Glutamatergic neuron (in vitro differentiated cells): ENCODE data around the gene YIF1B. TPM values are rescaled to one million over a fixed set of nuclear protein-coding genes. Genes with fewer than 3 reads are reported as not detected.
A peak's percentile ranks its signal among the peaks of the same experiment; 100 is the strongest.

ENCODE experiments used
- DNase-seq: peaks from one replicate; pipeline ENCODE4 v3.0.0; 2022
- H3K27ac Mint-ChIP-seq: one replicate; pipeline ENCODE4 v1.8.0; 2020; ENCODE audit warnings: mild to moderate bottlenecking, mixed read lengths, inconsistent platforms; ENCODE audit not compliant: unreplicated experiment
- H3K27me3 Mint-ChIP-seq: one replicate; pipeline ENCODE4 v1.8.0; 2020; ENCODE audit warnings: mild to moderate bottlenecking, moderate library complexity, mixed read lengths, inconsistent platforms; ENCODE audit not compliant: unreplicated experiment
- H3K36me3 Mint-ChIP-seq: one replicate; pipeline ENCODE4 v1.8.0; 2020; ENCODE audit warnings: mild to moderate bottlenecking, mixed read lengths, inconsistent platforms; ENCODE audit not compliant: unreplicated experiment
- H3K4me1 Mint-ChIP-seq: one replicate; pipeline ENCODE4 v1.8.0; 2020; ENCODE audit warnings: mild to moderate bottlenecking, low read depth, mixed read lengths, inconsistent platforms; ENCODE audit not compliant: unreplicated experiment
- H3K4me3 Mint-ChIP-seq: one replicate; pipeline ENCODE4 v1.8.0; 2020; ENCODE audit warnings: mild to moderate bottlenecking, mixed read lengths, inconsistent platforms; ENCODE audit not compliant: unreplicated experiment
- H3K9me3 Mint-ChIP-seq: one replicate; pipeline ENCODE4 v1.8.0; 2020; ENCODE audit warnings: mild to moderate bottlenecking, moderate library complexity, mixed read lengths, inconsistent platforms; ENCODE audit not compliant: unreplicated experiment
- total RNA-seq: library from RNA; stranded (reverse); fragmentation: NEBNext Ultra II Directional; extraction: Animal tissue kit (Norgen Biotek cat#: 25700); gene quantifications from one replicate; pipeline ENCODE4 v1.2.1, GENCODE V29; 2021; ENCODE audit not compliant: unreplicated experiment
- TF ChIP-seq, protein P1 (sequence below): fragments of 200-600 bp; sonication (generic); IDR thresholded peaks from one replicate; pipeline ENCODE4 v1.5.0; 2021; ENCODE audit not compliant: partially characterized antibody, unreplicated experiment

Gene YIF1B
- total RNA-seq, 1 donor from 2014 or later = 101 TPM

DNA sequence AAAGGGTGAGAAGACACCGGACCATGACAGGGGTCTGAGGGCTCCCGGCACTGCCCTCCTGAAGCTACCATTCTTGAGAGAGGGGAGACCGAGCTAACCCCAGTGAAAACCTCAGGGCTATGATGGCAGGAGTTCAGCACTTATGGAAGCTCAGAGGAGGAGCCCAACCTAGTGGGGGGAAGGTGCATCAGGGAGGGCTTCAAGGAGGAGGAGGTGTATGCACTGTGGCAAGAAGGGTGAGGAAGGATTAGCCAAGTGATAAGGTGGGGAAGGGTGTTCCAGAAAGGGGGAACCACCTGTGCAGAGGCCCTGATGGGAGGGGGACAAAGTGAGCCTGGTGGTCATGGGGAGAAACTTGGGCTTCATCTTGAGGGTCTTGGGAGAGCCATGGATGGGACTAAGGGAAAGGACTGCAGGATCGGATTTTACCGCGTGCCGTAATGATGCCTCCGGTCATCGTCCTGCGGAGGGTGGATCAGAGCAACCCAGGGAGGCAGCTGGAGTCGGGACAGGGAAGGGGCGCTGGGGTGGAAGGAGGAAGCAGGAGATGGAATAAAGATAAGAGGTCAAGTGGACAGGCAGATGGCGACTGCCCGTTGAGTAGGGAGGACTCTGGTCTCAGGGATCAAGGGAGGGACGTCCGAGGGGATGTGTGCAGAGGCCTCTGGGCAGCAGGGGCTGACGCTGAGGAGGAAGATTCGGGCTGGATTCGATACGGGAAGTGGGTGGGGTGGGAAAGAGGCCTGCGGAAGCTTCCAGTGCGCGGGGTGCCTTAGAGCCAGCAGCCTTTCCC, 45.3 kb upstream of the YIF1B start:
- peak overlapping the region; percentile 80 for H3K27ac Mint-ChIP-seq
- peak; percentile 39 for DNase-seq
- peak overlapping the region; percentile 90 for H3K4me3 Mint-ChIP-seq
- peaks cover 2% of the 10 kb centered on the region for H3K36me3 Mint-ChIP-seq
- peaks cover 12% of the 10 kb centered on the region for H3K27me3 Mint-ChIP-seq
- TF ChIP-seq, protein P1, sequence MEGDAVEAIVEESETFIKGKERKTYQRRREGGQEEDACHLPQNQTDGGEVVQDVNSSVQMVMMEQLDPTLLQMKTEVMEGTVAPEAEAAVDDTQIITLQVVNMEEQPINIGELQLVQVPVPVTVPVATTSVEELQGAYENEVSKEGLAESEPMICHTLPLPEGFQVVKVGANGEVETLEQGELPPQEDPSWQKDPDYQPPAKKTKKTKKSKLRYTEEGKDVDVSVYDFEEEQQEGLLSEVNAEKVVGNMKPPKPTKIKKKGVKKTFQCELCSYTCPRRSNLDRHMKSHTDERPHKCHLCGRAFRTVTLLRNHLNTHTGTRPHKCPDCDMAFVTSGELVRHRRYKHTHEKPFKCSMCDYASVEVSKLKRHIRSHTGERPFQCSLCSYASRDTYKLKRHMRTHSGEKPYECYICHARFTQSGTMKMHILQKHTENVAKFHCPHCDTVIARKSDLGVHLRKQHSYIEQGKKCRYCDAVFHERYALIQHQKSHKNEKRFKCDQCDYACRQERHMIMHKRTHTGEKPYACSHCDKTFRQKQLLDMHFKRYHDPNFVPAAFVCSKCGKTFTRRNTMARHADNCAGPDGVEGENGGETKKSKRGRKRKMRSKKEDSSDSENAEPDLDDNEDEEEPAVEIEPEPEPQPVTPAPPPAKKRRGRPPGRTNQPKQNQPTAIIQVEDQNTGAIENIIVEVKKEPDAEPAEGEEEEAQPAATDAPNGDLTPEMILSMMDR = no peak
- peaks cover 5% of the 10 kb centered on the region for H3K4me1 Mint-ChIP-seq
- H3K9me3 Mint-ChIP-seq = peaks cover 12% of the 10 kb centered on the region

DNA sequence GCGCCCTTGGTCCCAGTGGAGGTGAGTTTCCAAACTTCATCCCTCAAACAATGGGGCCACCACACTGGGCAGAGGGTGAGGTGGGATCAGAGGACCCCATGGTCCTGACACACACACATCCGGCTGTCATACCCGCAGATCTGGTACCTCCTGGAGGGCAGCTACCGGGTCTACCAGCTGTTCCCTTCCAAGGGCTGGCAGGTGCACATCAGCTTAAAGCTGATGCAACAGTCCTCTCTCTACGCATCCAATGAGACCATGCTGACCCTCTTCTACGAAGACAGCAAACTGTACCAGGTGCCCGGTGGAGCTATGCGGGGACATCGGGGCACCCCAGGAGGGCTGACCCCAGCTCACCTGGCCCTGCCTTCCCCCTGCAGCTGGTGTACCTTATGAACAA, 44.6 kb upstream of the YIF1B start:
- TF ChIP-seq, protein P1 = no peak
- H3K4me1 Mint-ChIP-seq = peaks cover 5% of the 10 kb centered on the region
- no peak for DNase-seq
- peak overlapping the region; percentile 80 for H3K27ac Mint-ChIP-seq
- peak overlapping the region; percentile 90 for H3K4me3 Mint-ChIP-seq
- peaks cover 13% of the 10 kb centered on the region for H3K27me3 Mint-ChIP-seq
- H3K36me3 Mint-ChIP-seq = peaks cover 4% of the 10 kb centered on the region
- H3K9me3 Mint-ChIP-seq = peaks cover 9% of the 10 kb centered on the region

DNA sequence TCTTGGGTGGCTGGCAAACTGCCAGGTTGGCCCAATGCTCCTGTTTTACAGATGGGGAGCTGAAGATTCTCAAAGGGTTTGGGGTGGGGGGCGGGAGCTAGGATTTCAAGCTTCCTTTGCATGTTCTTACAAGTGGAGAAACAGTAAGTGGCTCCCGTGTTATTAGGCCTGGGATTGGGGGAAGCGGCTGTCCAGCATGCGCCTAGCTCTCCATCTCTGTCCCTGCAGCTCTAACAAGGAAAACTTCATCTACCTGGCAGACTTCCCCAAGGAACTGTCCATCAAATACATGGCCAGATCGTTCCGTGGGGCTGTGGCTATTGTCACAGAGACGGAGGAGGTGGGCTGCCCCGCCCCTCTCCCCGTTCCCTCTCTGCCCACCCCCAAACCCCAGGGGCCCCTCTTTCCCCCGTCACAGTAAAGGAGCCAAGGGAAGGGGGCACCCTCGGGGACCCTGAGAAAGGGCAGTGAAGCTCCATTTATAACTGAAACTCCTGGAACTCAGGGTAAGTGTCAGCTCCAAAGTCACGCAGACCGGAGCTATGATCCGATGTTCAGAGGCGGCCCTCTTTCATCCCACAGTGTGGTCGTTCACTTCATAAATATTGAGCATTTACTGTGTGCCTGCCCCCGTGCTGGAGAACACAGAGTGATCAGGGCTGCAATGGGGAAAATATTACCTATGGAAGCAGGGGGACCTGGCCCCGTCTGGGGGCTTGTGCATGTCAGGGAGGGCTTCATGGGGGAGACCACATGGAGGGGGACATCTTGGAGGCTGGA, 43.7 kb upstream of the YIF1B start:
- Mint-ChIP-seq H3K9me3 (peaks cover 11% of the 10 kb centered on the region), H3K27me3 (peaks cover 13% of the 10 kb centered on the region), H3K4me3 (peak overlapping the region; percentile 71), H3K27ac (peak overlapping the region; percentile 66), H3K4me1 (peaks cover 7% of the 10 kb centered on the region), H3K36me3 (peaks cover 4% of the 10 kb centered on the region)
- TF ChIP-seq, protein P1 = no peak
- no peak for DNase-seq

DNA sequence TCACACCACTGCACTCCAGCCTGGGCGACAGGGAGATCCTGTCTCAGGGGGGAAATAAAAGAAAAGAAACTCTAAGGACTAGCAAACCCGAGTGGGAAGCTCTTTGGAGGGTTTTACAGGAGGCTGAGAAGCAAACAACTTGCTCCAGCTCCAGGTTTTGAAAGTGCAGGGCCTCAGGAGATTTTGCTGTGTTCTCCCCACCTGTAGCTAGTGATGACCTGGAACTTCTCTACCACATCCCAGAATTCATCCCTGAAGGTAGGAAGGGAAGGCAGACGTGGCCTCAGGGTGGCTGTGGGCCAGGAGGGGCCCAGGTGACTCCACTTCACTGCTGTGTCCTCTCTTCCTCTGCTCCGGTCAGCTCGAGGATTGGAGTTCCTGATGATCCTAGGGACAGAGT, 42.3 kb upstream of the YIF1B start:
- TF ChIP-seq, protein P1 = no peak
- Mint-ChIP-seq H3K36me3 (peaks cover 4% of the 10 kb centered on the region), H3K4me3 (no peak overlapping the region), H3K27ac (no peak overlapping the region), H3K27me3 (peaks cover 15% of the 10 kb centered on the region), H3K4me1 (peaks cover 12% of the 10 kb centered on the region), H3K9me3 (peaks cover 8% of the 10 kb centered on the region)
- no peak for DNase-seq
